GM15510 (cell line): ENCODE results near the gene TUBB4A.

Experiments used
- POLR2A ChIP-seq: IDR thresholded peaks from 3 replicates; pipeline ENCODE4 v1.6.1; 2011; ENCODE audit warnings: borderline replicate concordance; ENCODE audit not compliant: insufficient read length; ENCODE audit errors: extremely low read depth

Gene TUBB4A

DNA sequence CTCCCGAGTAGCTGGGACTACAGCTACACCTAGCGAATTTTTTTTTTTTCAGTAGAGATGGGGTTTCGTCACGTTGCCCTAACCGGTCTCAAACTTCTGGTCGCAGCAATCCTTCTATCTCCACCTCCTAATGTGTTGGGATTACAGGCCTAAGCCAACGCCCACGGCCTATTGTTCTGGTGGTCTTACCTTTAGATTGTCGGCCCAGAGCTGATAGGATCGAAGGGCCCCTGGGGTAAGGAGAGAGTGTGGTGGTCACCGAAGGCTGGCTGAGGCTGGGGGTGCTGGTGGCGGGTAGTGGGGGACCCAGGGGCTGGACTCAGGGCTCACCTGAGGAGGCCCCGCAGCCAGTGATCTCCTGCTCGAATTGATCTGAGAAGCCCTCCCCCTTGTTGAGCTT, 31.0 kb downstream of the TUBB4A start:
- no peak for TF ChIP-seq POLR2A

- TF ChIP-seq POLR2A = no peak
These were observed 31.9 kb downstream of the TUBB4A start for GRCh38 chr19:6470173-6470572.

DNA sequence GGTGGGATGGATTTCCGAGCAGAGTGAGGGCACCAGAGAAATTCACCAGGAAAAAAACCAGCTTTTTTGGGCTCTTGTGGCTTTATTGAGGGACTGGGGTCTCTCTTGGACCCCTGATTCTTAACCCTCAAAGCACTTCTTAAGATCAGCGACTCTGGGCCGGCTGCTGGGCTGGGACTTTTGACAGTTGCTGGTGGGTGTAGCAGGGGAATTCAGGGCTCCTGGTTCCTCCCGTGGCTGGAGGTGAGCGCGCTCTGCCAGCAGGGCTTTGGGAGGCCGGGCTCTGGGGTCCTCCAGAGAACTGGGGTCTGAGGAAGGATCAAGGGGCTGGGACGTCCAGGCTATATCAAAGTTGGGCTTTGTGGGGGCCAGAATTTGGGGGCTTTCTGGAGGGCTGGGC, 34.7 kb downstream of the TUBB4A start:
- no peak for TF ChIP-seq POLR2A

DNA sequence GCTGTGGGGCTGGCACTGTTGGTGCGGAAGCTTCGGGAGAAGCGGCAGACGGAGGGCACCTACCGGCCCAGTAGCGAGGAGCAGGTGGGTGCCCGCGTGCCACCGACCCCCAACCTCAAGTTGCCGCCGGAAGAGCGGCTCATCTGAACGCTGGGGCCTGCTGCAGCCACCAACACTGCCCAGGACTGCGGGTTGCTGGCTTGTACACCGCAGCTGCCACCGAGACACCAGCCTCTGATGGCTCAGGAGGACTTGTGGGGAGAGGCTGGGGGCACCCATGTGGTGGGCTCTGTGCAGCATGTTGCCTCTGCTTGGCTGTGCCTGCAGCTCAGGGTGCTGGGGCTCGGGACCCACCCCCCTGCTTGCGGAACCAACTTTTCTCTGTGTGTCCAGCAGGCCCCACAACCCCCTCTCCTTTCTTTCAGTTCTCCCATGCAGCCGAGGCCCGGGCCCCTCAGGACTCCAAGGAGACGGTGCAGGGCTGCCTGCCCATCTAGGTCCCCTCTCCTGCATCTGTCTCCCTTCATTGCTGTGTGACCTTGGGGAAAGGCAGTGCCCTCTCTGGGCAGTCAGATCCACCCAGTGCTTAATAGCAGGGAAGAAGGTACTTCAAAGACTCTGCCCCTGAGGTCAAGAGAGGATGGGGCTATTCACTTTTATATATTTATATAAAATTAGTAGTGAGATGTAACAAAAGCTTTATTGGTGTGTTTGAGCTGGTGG, 35.4 kb downstream of the TUBB4A start:
- peak; percentile 28 for TF ChIP-seq POLR2A

DNA sequence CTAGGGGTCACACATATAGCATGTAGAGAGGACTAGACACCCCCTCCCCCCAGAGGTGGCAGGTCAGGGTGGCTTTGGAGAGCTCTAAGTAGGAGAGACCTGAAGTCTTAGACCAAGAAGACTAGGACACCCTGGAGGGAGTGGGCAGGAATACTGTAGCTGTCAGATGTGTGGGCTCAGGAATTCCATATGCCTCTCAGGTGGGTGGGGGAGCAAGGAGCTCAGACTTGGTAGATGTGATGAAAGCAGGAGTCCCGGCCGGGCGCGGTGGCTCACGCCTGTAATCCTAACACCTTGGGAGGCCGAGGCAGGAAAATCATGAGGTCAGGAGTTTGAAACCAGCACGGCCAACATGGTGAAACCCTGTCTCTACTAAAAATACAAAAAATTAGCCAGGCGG, 36.4 kb downstream of the TUBB4A start:
- no peak for TF ChIP-seq POLR2A

DNA sequence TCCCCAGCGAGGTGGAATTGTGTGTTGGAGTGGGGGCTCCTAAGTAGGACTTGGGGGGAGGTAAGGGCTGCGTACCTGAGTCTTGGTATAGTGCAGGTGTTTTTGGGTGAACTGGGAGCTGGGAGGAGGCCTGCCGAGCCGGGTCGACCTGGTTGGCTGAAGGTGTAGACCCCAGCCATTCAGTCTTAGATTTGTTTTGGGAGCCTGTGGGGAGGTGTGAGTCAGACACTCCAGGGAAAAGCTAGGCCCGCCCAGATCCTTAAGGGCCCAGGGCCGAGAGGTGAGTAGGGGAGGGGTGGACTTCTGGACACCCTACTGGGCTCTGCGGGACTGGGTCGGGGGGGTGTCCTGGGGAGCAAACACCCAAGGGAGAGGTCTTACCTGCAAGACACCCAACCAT, 37.1 kb downstream of the TUBB4A start:
- no peak for TF ChIP-seq POLR2A

DNA sequence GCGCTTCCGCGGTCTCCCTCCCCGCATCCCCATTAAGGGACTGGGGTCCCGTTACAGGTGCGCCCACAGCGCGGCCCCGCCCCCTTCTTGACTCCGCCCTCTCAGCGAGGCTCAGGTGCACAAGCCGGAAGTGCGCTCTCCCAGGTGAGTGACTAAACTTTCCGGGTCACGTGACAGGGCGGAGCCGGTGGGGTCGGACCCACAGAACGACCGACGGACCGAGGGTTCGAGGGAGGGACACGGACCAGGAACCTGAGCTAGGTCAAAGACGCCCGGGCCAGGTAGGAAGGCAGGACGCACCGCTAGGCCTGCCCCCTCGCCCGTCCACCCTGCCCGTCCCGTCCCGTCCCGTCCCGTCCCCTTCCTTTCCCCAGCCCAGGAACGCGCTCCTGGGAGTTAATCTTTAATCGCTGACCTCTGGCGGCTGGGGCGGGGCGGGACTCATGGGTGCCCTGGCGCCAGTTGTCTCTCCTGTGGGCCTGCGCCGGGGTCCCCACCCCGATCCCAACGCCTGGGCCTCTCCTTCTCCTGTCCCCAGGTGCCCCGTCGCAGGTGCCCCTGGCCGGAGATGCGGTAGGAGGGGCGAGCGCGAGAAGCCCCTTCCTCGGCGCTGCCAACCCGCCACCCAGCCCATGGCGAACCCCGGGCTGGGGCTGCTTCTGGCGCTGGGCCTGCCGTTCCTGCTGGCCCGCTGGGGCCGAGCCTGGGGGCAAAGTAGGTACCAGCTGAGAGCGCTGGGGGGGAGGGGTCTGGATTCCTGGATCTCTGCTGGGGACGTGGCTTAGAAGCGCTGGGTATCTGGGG, 37.8 kb downstream of the TUBB4A start, which contains the start of gene CRB3:
CRB3 (plus strand) TSS at position 202 of the 804 bp plus-strand sequence; CDS start at position 633, 431 bp downstream.
- TF ChIP-seq POLR2A = no peak

DNA sequence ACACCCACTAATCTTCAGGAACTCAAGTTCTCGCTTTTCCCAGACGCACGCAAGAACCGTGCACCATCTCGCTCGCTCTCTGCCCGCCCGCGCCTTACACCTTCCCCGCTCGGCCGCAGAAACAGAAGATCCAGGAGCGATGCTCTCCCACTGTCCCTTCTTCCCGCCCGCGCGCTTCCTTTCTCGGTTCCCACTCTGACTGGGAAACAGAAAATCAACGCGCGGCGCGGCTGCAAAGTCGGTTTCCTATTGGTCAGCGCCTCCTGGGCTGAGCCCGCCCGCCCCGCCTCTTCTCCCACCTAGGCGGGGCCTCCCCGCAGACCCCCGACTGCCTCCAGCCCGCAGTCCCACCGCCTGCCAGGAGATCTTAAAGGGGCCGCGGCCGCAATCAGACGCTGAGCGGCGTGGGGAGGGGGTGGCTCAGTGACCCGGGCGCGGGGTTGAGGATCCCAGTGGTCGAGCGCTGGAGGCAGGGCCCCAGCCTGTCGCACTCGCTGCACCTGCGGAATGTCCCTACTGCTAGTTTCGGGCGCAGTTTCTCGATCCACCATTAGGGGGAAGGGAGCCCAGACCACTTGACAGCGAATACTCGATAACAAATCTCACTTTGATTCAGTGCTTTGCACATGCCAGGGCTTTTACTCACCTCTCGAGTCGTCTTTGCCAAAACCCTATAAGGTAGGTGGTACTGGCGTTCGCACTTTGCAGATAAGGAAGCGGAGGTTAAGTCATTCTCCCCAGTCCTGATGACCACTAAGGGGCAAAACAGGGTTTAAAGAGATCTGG, 41.8 kb downstream of the TUBB4A start:
- peak; percentile 60 for TF ChIP-seq POLR2A

DNA sequence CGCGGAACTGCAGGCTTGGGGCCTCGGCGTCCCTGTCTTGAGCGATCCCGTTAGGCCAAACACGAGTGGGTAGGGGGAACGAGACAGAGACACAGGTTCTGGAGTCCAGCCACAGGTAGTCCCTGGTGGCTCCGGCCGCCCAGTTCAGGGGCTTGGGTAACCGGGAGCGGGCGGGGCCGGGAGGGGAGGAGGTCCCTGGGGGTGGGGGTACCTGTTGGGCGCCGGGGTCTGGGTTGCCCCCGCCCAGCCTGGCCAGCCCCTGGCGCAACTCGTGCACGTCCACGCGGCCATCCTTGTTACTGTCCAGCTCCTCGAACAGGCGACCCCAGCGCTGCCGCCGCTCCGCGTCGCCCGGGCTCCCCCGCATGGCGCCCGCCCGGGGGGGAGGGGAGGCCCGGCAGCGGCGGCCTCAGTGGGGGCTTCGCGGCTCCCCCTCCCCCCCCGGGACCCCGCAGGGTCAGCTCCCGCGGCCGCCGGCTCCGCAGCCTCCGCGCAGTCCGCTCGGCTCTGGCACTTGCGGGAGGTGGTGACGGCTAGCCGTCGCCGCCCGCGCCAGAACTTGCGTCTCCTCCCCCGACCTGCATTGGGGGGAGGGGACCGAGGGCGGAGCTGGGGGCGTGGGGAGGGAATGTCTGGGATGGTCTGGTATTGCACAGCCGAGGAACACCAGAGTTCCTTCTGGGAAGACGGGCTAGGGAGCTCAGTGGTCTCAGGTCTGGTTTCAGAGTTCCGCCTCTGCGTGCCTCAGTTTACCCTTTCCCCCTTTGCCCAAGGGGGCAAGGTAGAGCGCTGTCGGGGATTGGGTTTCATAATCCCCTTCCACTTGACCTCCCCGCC, 42.6 kb downstream of the TUBB4A start, which contains the start of gene SLC25A23:
SLC25A23 (minus strand) TSS at position 531 of the 837 bp plus-strand sequence; CDS start at position 367, 164 bp downstream.
- TF ChIP-seq POLR2A = peak; percentile 61

DNA sequence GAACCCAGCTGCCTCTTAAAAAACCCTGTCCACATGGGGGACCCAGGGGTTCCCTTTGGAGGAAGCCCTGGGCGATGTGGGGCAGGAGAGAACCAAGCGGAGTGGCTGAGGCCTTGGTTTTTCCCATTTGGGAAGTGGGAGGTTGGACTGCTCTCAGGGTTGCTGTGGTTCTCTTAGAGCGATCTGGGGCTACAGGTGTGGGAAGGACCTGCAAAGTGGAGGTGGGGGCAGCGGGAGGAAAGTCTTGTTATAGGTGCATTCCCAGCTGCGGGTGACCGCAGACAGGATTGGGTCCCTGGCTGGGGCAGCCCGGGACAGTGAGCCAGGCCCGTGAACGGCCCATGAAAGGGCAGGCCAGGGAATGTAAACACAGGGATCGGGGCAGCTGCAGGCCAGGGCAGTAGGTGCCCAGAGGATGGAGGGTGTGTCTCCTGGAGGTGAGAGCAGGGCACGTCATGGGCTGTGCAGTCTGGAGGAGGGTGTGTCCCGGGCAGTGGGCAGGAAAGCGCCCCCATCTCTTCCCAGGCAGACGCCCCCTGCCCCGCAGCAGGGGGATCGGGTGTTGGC, 43.3 kb downstream of the TUBB4A start:
- no peak for TF ChIP-seq POLR2A

DNA sequence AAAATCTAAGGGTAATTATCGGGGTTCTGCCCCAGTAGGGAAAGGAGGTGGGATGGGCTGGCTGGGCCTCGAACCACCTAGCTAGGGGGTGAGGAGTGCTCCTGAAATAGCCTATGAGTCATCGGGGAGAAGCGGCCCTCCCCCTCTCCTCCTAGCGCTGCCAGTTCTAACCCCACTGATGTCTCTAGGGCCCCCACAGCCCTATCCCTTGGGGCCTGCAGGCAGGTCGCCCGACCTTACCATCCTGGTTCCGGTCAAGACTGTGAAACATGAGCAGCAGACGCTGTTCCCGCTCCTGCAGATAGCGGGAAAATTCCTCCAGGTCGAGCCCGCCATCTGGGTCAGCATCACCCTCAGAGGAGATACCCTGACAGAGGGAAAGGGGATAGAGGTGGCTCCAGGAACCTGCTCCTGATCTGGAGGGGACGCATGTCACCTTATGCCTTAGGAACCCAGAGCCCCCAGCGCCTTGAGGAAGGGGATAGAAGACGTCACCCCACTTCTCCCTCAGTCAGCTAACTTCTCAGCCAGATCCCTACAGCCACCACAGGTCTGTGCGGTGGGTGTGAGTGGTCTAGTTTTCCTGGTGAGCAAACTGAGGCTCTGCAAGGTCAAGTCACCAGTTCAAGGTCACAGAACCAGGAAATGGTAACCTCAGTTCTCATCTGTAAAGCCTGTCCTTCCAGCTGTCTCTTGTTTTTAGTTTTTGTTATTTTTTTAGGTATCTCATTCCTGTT, 44.0 kb downstream of the TUBB4A start:
- no peak for TF ChIP-seq POLR2A

DNA sequence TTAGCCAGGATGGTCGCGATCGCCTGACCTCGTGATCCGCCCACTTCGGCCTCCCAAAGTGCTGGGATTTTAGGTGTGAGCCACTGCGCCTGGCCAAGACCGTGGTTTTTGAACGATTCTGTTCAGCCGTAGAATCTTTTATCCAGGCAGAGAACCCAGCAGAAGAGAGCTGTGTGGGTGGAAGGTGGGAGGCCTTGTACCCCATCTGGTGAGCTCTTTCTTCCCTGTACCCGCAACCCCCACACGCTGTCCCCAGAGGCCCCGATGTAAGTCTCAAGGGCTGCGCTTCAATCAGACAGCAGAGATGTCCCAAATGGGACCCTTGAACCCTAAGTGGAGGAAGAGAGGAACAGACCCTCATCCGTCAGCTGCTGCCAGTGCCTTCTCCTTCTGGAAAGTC, 46.2 kb downstream of the TUBB4A start:
- TF ChIP-seq POLR2A = no peak

GRCh38 chr19:6453951-6454565, 48.1 kb downstream of the TUBB4A start:
- no peak for TF ChIP-seq POLR2A
